Liver (tissue), 3 donors: Measurements from ENCODE around the gene NXPH2.

ENCODE experiments used
- ATF3 ChIP-seq: IDR thresholded peaks from 2 replicates; pipeline ENCODE4 v1.6.1; 2016; ENCODE audit warnings: antibody characterized with exemption
- EGR1 ChIP-seq, 2 donors: IDR thresholded peaks; 2 replicates each; pipeline ENCODE4 v1.6.1; 2016 to 2018; ENCODE audit warnings: antibody characterized with exemption in 2 of 2, low read depth in 2 of 2
- GABPA ChIP-seq, 2 donors: IDR thresholded peaks in 1 of 2; conservative IDR thresholded peaks in 1 of 2; 2 replicates each; pipeline ENCODE4 v1.6.1; 2016; ENCODE audit warnings: antibody characterized with exemption in 2 of 2, mild to moderate bottlenecking in 1 of 2, moderate library complexity in 1 of 2
- MAX ChIP-seq: IDR thresholded peaks from 2 replicates; pipeline ENCODE4 v1.6.1; 2016; ENCODE audit warnings: antibody characterized with exemption
- RAD21 ChIP-seq, 2 donors: IDR thresholded peaks; 2 replicates each; pipeline ENCODE4 v1.6.1; 2016; ENCODE audit warnings: antibody characterized with exemption in 2 of 2, mild to moderate bottlenecking in 2 of 2
- TAF1 ChIP-seq: conservative IDR thresholded peaks from 2 replicates; pipeline ENCODE4 v1.6.1; 2016; ENCODE audit warnings: antibody characterized with exemption, mild to moderate bottlenecking
- TF ChIP-seq, protein P1 (sequence below): IDR thresholded peaks from 2 replicates; pipeline ENCODE4 v1.6.1; 2016; ENCODE audit warnings: antibody characterized with exemption, mild to moderate bottlenecking
- TF ChIP-seq, protein P2 (sequence below): fragments of 150-350 bp; IDR thresholded peaks from 2 replicates; pipeline ENCODE4 v1.5.1; 2017; ENCODE audit warnings: improper control_type of control experiment, low read depth, low read length; ENCODE audit not compliant: missing input control
- donor health status: healthy.
- donor health status: healthy.

DNA sequence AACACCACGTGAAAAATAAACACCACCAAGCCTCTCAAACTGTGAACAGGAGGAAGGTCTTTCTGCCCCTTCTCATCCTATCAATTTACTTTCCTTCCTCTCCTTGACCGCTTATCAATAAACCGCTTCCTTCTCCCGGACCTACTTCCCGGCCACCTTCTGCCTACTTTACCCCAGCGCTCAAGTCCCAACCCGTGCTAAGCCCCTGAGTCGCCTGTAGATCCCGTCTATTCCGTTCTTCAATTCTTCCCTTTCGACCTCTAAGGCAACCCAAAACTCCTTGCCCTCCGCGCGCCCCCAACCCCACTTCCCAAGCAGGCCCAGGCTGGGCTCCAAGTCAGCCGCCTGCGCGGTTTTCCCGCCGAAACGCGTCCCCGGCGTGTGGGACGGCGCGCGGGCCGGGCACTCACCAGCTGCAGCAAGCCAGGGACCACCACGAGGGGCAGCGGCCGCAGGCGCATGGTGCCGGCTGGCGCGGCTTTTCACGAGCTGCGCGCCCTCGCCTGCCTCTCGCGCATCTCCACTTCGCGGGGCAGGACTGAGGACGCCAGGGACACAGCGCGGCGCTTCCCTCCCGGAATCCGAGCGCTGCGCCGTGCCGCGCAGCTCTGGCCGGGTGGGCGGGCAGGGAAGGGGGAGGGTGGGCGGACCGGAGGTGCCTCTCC is at the start of gene NXPH2:
- no peak for TF ChIP-seq ATF3
- TF ChIP-seq, protein P1, sequence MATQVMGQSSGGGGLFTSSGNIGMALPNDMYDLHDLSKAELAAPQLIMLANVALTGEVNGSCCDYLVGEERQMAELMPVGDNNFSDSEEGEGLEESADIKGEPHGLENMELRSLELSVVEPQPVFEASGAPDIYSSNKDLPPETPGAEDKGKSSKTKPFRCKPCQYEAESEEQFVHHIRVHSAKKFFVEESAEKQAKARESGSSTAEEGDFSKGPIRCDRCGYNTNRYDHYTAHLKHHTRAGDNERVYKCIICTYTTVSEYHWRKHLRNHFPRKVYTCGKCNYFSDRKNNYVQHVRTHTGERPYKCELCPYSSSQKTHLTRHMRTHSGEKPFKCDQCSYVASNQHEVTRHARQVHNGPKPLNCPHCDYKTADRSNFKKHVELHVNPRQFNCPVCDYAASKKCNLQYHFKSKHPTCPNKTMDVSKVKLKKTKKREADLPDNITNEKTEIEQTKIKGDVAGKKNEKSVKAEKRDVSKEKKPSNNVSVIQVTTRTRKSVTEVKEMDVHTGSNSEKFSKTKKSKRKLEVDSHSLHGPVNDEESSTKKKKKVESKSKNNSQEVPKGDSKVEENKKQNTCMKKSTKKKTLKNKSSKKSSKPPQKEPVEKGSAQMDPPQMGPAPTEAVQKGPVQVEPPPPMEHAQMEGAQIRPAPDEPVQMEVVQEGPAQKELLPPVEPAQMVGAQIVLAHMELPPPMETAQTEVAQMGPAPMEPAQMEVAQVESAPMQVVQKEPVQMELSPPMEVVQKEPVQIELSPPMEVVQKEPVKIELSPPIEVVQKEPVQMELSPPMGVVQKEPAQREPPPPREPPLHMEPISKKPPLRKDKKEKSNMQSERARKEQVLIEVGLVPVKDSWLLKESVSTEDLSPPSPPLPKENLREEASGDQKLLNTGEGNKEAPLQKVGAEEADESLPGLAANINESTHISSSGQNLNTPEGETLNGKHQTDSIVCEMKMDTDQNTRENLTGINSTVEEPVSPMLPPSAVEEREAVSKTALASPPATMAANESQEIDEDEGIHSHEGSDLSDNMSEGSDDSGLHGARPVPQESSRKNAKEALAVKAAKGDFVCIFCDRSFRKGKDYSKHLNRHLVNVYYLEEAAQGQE = no peak
- TF ChIP-seq, protein P2, sequence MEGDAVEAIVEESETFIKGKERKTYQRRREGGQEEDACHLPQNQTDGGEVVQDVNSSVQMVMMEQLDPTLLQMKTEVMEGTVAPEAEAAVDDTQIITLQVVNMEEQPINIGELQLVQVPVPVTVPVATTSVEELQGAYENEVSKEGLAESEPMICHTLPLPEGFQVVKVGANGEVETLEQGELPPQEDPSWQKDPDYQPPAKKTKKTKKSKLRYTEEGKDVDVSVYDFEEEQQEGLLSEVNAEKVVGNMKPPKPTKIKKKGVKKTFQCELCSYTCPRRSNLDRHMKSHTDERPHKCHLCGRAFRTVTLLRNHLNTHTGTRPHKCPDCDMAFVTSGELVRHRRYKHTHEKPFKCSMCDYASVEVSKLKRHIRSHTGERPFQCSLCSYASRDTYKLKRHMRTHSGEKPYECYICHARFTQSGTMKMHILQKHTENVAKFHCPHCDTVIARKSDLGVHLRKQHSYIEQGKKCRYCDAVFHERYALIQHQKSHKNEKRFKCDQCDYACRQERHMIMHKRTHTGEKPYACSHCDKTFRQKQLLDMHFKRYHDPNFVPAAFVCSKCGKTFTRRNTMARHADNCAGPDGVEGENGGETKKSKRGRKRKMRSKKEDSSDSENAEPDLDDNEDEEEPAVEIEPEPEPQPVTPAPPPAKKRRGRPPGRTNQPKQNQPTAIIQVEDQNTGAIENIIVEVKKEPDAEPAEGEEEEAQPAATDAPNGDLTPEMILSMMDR = no peak
- no peak for TF ChIP-seq GABPA (IDR thresholded peaks at IDR 0.05 in 1 of 2, conservative IDR thresholded peaks at IDR 0.05 in 1 of 2)
- TF ChIP-seq TAF1 = no peak
- no peak for TF ChIP-seq MAX
- TF ChIP-seq EGR1 (IDR thresholded peaks at IDR 0.05; ENCODE audit: low read depth in 2 of 2) = no peak
- no peak for TF ChIP-seq RAD21 (IDR thresholded peaks at IDR 0.05)
